ENCODE results near the gene MCC.

The MCC gene

DNA sequence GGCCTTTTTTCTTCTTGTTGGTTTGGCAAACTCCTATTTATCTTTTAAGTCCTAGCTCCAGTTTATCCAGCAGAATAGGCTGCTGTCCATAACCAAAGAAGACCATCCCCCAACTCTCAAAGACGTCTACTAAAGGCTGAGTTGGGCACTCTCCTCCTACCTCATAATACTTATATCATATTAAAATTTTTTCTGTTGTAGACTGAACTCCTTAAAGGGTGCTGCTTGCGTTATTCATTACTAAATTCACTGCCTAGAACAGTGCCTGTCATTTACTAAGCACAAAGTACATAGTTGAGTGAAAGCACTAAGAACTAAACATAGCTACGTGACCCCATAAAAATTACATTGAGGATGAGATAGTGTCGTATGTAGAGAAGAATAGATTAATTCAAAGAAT, 490.0 kb downstream of the MCC start:
- no peak for TF ChIP-seq TEAD4 (IDR thresholded peaks at IDR 0.05)
- no peak for TF ChIP-seq RAD21 (IDR thresholded peaks at IDR 0.05; ENCODE audit: low read depth)
- no peak for TF ChIP-seq EP300 (IDR thresholded peaks at IDR 0.05; ENCODE audit: borderline replicate concordance)
- TF ChIP-seq ZBTB7A (IDR thresholded peaks at IDR 0.05; ENCODE audit: low read depth) = no peak
- TF ChIP-seq CREB1 (IDR thresholded peaks at IDR 0.05; ENCODE audit: low read depth) = no peak
- TF ChIP-seq, protein P1, sequence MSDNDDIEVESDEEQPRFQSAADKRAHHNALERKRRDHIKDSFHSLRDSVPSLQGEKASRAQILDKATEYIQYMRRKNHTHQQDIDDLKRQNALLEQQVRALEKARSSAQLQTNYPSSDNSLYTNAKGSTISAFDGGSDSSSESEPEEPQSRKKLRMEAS (IDR thresholded peaks at IDR 0.05) = no peak

DNA sequence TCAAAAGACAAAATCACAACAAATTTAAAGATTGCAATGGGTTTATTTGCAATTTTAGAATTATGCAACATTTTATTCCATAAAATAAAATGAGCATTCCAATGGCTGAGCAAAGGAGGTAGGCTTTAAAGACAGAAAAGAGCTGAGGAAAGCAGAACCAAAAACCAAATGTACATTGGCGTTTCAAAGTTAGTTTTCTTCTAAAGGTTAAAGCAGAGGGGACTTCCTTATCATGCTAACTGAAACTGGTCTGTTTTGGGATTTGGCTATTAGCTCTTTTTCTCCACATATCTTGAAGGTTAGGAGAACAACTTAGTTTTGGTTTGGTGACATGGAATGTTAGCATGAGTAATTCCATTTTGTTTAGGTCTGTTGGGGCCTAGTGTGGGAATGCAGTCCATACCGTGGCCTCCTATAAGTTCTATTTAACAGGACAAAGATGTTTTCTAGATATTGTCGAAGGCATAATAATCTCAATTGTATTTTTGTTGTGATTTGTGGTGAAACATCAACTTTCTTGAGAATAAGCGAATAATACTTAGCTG, 491.4 kb downstream of the MCC start:
- no peak for TF ChIP-seq TAF1 (IDR thresholded peaks at IDR 0.05; ENCODE audit: low read depth)

DNA sequence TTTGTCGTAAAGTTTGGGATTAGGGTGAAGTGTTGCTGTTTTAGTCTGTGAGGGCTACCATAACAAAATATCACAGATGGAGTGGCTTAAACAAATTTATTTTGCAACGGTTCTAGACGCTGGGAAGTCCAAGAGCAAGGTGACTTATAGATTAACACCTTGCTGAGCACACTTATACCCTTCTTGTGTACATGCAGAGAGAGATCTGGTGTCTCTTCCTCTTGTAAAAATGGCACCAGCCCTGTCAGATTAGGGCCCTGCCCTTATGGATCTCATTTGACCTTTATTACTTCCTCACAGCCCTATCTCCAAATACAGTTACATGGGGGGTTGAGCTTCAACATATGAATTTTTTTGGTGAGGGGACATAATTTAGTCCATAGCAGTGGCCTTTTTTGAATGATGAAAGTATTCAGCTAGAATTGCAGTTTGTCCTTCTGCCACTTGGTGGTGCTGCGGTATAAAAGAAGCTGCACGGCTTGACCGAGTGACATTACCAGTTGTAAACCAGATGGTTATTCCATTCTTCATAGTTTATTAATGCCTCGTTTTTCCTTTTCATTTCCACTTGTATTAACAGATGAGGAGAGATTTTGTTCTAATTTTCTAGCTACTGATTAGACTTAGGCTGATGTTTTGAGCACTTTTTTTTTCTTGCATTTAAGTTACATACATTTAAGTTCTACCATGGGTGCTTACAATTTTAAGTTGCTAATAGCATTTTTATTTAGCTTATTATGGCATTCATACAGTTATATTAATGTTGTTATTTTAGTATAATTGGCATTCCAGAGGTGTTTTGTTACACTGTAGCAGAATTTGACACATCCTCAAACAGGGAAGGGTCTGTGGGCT, 492.3 kb downstream of the MCC start:
- peak; percentile 70 for TF ChIP-seq RAD21 (IDR thresholded peaks at IDR 0.05; ENCODE audit: low read depth)
- TF ChIP-seq, protein P2, sequence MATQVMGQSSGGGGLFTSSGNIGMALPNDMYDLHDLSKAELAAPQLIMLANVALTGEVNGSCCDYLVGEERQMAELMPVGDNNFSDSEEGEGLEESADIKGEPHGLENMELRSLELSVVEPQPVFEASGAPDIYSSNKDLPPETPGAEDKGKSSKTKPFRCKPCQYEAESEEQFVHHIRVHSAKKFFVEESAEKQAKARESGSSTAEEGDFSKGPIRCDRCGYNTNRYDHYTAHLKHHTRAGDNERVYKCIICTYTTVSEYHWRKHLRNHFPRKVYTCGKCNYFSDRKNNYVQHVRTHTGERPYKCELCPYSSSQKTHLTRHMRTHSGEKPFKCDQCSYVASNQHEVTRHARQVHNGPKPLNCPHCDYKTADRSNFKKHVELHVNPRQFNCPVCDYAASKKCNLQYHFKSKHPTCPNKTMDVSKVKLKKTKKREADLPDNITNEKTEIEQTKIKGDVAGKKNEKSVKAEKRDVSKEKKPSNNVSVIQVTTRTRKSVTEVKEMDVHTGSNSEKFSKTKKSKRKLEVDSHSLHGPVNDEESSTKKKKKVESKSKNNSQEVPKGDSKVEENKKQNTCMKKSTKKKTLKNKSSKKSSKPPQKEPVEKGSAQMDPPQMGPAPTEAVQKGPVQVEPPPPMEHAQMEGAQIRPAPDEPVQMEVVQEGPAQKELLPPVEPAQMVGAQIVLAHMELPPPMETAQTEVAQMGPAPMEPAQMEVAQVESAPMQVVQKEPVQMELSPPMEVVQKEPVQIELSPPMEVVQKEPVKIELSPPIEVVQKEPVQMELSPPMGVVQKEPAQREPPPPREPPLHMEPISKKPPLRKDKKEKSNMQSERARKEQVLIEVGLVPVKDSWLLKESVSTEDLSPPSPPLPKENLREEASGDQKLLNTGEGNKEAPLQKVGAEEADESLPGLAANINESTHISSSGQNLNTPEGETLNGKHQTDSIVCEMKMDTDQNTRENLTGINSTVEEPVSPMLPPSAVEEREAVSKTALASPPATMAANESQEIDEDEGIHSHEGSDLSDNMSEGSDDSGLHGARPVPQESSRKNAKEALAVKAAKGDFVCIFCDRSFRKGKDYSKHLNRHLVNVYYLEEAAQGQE (IDR thresholded peaks at IDR 0.05; ENCODE audit: low read depth) = no peak

DNA sequence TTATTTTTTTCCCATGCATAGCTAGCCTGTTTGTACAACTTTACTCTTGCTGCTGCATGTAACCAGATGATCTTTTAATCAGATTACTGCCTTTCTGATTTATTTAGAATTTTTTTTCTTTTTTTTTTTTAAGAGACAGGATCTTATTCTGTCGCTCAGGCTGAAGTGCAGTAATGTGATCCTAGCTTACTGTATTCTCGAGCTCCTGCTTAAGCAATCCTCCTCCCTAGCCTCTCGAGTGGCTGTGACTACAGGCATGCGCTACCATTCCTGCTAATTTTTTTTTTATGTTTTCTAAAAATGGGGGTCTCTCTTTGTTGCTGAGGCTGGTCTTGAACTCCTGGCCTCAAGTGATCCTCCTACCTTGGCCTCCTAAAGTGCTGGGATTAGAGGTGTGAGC, 502.0 kb downstream of the MCC start:
- TF ChIP-seq, protein P1 (IDR thresholded peaks at IDR 0.05) = no peak
- no peak for TF ChIP-seq ZBTB7A (IDR thresholded peaks at IDR 0.05; ENCODE audit: low read depth)
- no peak for TF ChIP-seq TCF12 (IDR thresholded peaks at IDR 0.05; ENCODE audit: low read depth)
- no peak for TF ChIP-seq CREB1 (IDR thresholded peaks at IDR 0.05; ENCODE audit: low read depth)
- TF ChIP-seq YY1 (IDR thresholded peaks at IDR 0.05; ENCODE audit: low read depth) = no peak

DNA sequence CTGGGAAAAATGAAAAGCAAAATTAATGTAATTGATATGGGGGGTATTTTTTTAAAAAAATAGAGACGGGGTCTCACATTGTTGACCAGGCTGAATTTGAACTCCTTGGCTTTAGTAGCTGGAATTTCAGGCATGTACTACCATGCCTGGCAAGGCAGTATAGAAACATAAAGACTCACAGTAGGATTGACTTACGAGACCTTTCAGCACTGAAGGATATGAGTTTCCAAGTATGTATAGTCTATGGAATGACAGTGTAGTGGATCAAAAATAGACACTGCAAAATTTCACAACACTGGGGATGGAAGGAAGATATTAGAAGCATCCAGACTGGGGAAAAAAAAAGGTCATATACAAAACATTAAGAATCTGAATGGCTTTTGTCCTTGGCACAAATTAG, 504.9 kb downstream of the MCC start:
- TF ChIP-seq CEBPB (IDR thresholded peaks at IDR 0.05) (no peak), TAF1 (IDR thresholded peaks at IDR 0.05; ENCODE audit: low read depth) (no peak), ZBTB7A (IDR thresholded peaks at IDR 0.05; ENCODE audit: low read depth) (no peak), NFIC (IDR thresholded peaks at IDR 0.05) (no peak), YY1 (IDR thresholded peaks at IDR 0.05; ENCODE audit: low read depth) (no peak), CREB1 (IDR thresholded peaks at IDR 0.05; ENCODE audit: low read depth) (no peak), TEAD4 (IDR thresholded peaks at IDR 0.05) (no peak), FOXM1 (IDR thresholded peaks at IDR 0.05; ENCODE audit: borderline replicate concordance, low read depth) (no peak), EP300 (IDR thresholded peaks at IDR 0.05; ENCODE audit: borderline replicate concordance) (no peak)
- TF ChIP-seq, protein P2 (IDR thresholded peaks at IDR 0.05; ENCODE audit: low read depth) = no peak
- TF ChIP-seq, protein P3, sequence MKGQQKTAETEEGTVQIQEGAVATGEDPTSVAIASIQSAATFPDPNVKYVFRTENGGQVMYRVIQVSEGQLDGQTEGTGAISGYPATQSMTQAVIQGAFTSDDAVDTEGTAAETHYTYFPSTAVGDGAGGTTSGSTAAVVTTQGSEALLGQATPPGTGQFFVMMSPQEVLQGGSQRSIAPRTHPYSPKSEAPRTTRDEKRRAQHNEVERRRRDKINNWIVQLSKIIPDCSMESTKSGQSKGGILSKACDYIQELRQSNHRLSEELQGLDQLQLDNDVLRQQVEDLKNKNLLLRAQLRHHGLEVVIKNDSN (IDR thresholded peaks at IDR 0.05) = no peak
- TF ChIP-seq, protein P1 (IDR thresholded peaks at IDR 0.05) = no peak

DNA sequence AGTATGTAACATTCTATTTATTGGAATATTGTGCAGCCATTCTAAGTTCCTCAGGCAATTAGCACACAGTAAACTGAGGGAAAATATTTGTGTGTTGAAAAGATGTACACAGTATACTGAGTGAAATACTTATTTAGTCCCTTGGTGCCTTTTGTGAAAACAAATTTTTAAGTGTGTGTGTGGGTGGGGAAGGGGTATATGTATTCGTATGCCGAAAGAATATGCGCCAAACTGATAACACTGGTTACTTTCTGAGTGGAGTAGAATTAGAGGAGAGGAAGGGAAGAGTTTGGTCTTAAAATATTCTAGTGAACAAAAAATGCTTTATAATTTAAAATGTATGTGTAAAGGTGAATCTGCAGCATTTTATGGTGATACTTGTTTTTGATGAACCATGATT, 508.5 kb downstream of the MCC start:
- no peak for TF ChIP-seq FOXM1 (IDR thresholded peaks at IDR 0.05; ENCODE audit: borderline replicate concordance, low read depth)
- no peak for TF ChIP-seq TAF1 (IDR thresholded peaks at IDR 0.05; ENCODE audit: low read depth)
- TF ChIP-seq TCF12 (IDR thresholded peaks at IDR 0.05; ENCODE audit: low read depth) = no peak
- no peak for TF ChIP-seq YY1 (IDR thresholded peaks at IDR 0.05; ENCODE audit: low read depth)
- TF ChIP-seq, protein P1 (IDR thresholded peaks at IDR 0.05) = no peak
- TF ChIP-seq, protein P2 (IDR thresholded peaks at IDR 0.05; ENCODE audit: low read depth) = no peak
- TF ChIP-seq TEAD4 (IDR thresholded peaks at IDR 0.05) = no peak
- no peak for TF ChIP-seq RAD21 (IDR thresholded peaks at IDR 0.05; ENCODE audit: low read depth)
- no peak for TF ChIP-seq EP300 (IDR thresholded peaks at IDR 0.05; ENCODE audit: borderline replicate concordance)
- TF ChIP-seq CEBPB (IDR thresholded peaks at IDR 0.05) = no peak
- TF ChIP-seq CREB1 (IDR thresholded peaks at IDR 0.05; ENCODE audit: low read depth) = no peak
- TF ChIP-seq NFIC (IDR thresholded peaks at IDR 0.05) = no peak
- TF ChIP-seq EGR1 (IDR thresholded peaks at IDR 0.05) = no peak
- TF ChIP-seq, protein P3 (IDR thresholded peaks at IDR 0.05) = no peak
- TF ChIP-seq ZBTB7A (IDR thresholded peaks at IDR 0.05; ENCODE audit: low read depth) = no peak

Data from Ishikawa (cell line).